HUES64 (cell line): ENCODE data around the gene SLC6A15. TPM values are rescaled to one million over a fixed set of nuclear protein-coding genes. Genes with fewer than 3 reads are reported as not detected.

Experiments
- H3K27ac ChIP-seq: 2 replicates; pipeline ENCODE4 v1.7.0; 2013; ENCODE audit warnings: low read depth, low read length, inconsistent platforms
- H3K27me3 ChIP-seq: 2 replicates; pipeline ENCODE4 v1.6.1; 2013; ENCODE audit warnings: mild to moderate bottlenecking, low read length; ENCODE audit not compliant: insufficient read depth
- H3K36me3 ChIP-seq: 2 replicates; pipeline ENCODE4 v1.6.1; 2013; ENCODE audit warnings: mild to moderate bottlenecking, low read length; ENCODE audit not compliant: insufficient read depth
- H3K4me1 ChIP-seq: 2 replicates; pipeline ENCODE4 v1.6.1; 2013; ENCODE audit warnings: mild to moderate bottlenecking, low read length, moderate library complexity; ENCODE audit not compliant: insufficient read depth
- H3K4me3 ChIP-seq: 2 replicates; pipeline ENCODE4 v1.5.1; 2013; ENCODE audit warnings: mild to moderate bottlenecking, low read length, moderate library complexity
- H3K9ac ChIP-seq: 2 replicates; pipeline ENCODE4 v1.6.1; 2013; ENCODE audit warnings: mild to moderate bottlenecking, low read depth, low read length
- H3K9me3 ChIP-seq: 2 replicates; pipeline ENCODE4 v1.6.1; 2013; ENCODE audit warnings: low read depth, low read length; ENCODE audit not compliant: insufficient read depth
- WGBS: fragments of 150-250, 120-280 bp; methylation state at CpG from one replicate; pipeline ENCODE4 v1.1.7; 2013; ENCODE audit warnings: missing lambda C conversion rate; 5-methylcytosine and 5-hydroxymethylcytosine counted together
- polyA plus RNA-seq, 2 experiments: library from polyadenylated mRNA; stranded (reverse); fragments of 50-300 nt; gene quantifications; one replicate each; pipeline ENCODE4 v1.2.3, GENCODE V29; 2013

The SLC6A15 gene
- polyA plus RNA-seq (2013, experiment 1 of 2): 5.4 TPM
- polyA plus RNA-seq (2013, experiment 2 of 2): 8.9 TPM

GRCh38 chr12:84912198-84913128 lies at the start of gene SLC6A15:
SLC6A15 (minus strand) TSS chr12:84912799; CDS start chr12:84892120, 20,679 bp downstream.
- Histone ChIP-seq H3K9ac (peak within 1 kb of the TSS; percentile 78), H3K27me3 (peaks cover 35% of the 10 kb centered on the region), H3K4me1 (peaks cover 9% of the 10 kb centered on the region; the same call in 1 of the 2 replicates), H3K27ac (no peak within 1 kb of the TSS), H3K36me3 (no peaks in the 10 kb centered on the region), H3K9me3 (no peaks in the 10 kb centered on the region), H3K4me3 (peak within 1 kb of the TSS; percentile 81)
- WGBS: under 1% methylated on average over 67 of the region's 67 CpGs

- no peak overlapping the region for H3K9ac ChIP-seq
- no peak overlapping the region for H3K27ac ChIP-seq
- no peaks in the 10 kb centered on the region for H3K27me3 ChIP-seq
- no peak overlapping the region for H3K4me3 ChIP-seq
- 0 out of 2 replicates have a peak, but pooled peaks cover 6% of the 10 kb centered on the region for H3K4me1 ChIP-seq
- H3K9me3 ChIP-seq: no peaks in the 10 kb centered on the region
- 80% methylated on average over 1 of the region's 1 CpG for WGBS
- no peaks in the 10 kb centered on the region for H3K36me3 ChIP-seq
These were observed 48.3 kb upstream of the SLC6A15 start for GRCh38 chr12:84960918-84961317.

GRCh38 chr12:84955298-84955697 lies 42.7 kb upstream of the SLC6A15 start:
- Histone ChIP-seq H3K9ac (no peak overlapping the region), H3K9me3 (no peaks in the 10 kb centered on the region), H3K27me3 (no peaks in the 10 kb centered on the region), H3K36me3 (no peaks in the 10 kb centered on the region), H3K27ac (no peak overlapping the region), H3K4me3 (no peak overlapping the region), H3K4me1 (no peaks in the 10 kb centered on the region)
- 82% methylated on average over 3 of the region's 4 CpGs for WGBS

- no peaks in the 10 kb centered on the region for H3K27me3 ChIP-seq
- H3K4me1 ChIP-seq: no peaks in the 10 kb centered on the region
- H3K9ac ChIP-seq: no peak overlapping the region
- no peak overlapping the region for H3K27ac ChIP-seq
- no peaks in the 10 kb centered on the region for H3K36me3 ChIP-seq
- H3K4me3 ChIP-seq: no peak overlapping the region
- WGBS: 85% methylated on average over 1 of the region's 1 CpG
- H3K9me3 ChIP-seq: no peaks in the 10 kb centered on the region
These were observed 41.8 kb upstream of the SLC6A15 start for GRCh38 chr12:84954415-84954814.

- H3K9ac ChIP-seq: no peak overlapping the region
- H3K9me3 ChIP-seq: no peaks in the 10 kb centered on the region
- H3K4me1 ChIP-seq: no peaks in the 10 kb centered on the region
- no peak overlapping the region for H3K27ac ChIP-seq
- 97% methylated on average over 3 of the region's 3 CpGs for WGBS
- H3K36me3 ChIP-seq: no peaks in the 10 kb centered on the region
- no peak overlapping the region for H3K4me3 ChIP-seq
- H3K27me3 ChIP-seq: no peaks in the 10 kb centered on the region
These were observed 38.5 kb upstream of the SLC6A15 start for GRCh38 chr12:84950971-84951546.

GRCh38 chr12:84946753-84947152 lies 34.2 kb upstream of the SLC6A15 start:
- no peaks in the 10 kb centered on the region for H3K36me3 ChIP-seq
- no peaks in the 10 kb centered on the region for H3K9me3 ChIP-seq
- no peaks in the 10 kb centered on the region for H3K4me1 ChIP-seq
- H3K4me3 ChIP-seq: no peak overlapping the region
- H3K27me3 ChIP-seq: no peaks in the 10 kb centered on the region
- no peak overlapping the region for H3K9ac ChIP-seq
- H3K27ac ChIP-seq: no peak overlapping the region
- 88% methylated on average over 2 of the region's 2 CpGs for WGBS

GRCh38 chr12:84937415-84937814 lies 24.8 kb upstream of the SLC6A15 start:
- Histone ChIP-seq H3K36me3 (no peaks in the 10 kb centered on the region), H3K4me3 (no peak overlapping the region), H3K27me3 (no peaks in the 10 kb centered on the region), H3K27ac (no peak overlapping the region), H3K4me1 (no peaks in the 10 kb centered on the region), H3K9me3 (no peaks in the 10 kb centered on the region), H3K9ac (no peak overlapping the region)
- 86% methylated on average over 3 of the region's 3 CpGs for WGBS

- no peak overlapping the region for H3K27ac ChIP-seq
- no peaks in the 10 kb centered on the region for H3K4me1 ChIP-seq
- H3K4me3 ChIP-seq: no peak overlapping the region
- H3K9me3 ChIP-seq: no peaks in the 10 kb centered on the region
- 100% methylated on average over 1 of the region's 1 CpG for WGBS
- H3K27me3 ChIP-seq: no peaks in the 10 kb centered on the region; the same call in 1 of the 2 replicates
- no peaks in the 10 kb centered on the region for H3K36me3 ChIP-seq
- no peak overlapping the region for H3K9ac ChIP-seq
These were observed 16.9 kb upstream of the SLC6A15 start for GRCh38 chr12:84929501-84929900.

GRCh38 chr12:84924981-84925380 lies 12.4 kb upstream of the SLC6A15 start:
- Histone ChIP-seq H3K9ac (no peak overlapping the region), H3K36me3 (no peaks in the 10 kb centered on the region), H3K27ac (no peak overlapping the region)

GRCh38 chr12:84922693-84923092 lies 10.1 kb upstream of the SLC6A15 start:
- Histone ChIP-seq H3K9ac (no peak overlapping the region), H3K27ac (no peak overlapping the region), H3K4me3 (no peak overlapping the region), H3K36me3 (no peaks in the 10 kb centered on the region), H3K4me1 (no peaks in the 10 kb centered on the region), H3K27me3 (no peaks in the 10 kb centered on the region), H3K9me3 (no peaks in the 10 kb centered on the region)
- 83% methylated on average over 2 of the region's 2 CpGs for WGBS

More at GRCh38 chr12:84924981-84925380, 12.4 kb upstream of the SLC6A15 start:
- Histone ChIP-seq H3K9me3 (no peaks in the 10 kb centered on the region), H3K4me1 (no peaks in the 10 kb centered on the region), H3K4me3 (no peak overlapping the region), H3K27me3 (no peaks in the 10 kb centered on the region; the same call in 1 of the 2 replicates)
- WGBS: 83% methylated on average over 1 of the region's 2 CpGs

- Histone ChIP-seq H3K9ac (no peak overlapping the region), H3K4me1 (no peaks in the 10 kb centered on the region), H3K9me3 (no peaks in the 10 kb centered on the region), H3K27ac (no peak overlapping the region), H3K36me3 (no peaks in the 10 kb centered on the region), H3K4me3 (no peak overlapping the region), H3K27me3 (no peaks in the 10 kb centered on the region)
- WGBS: 89% methylated on average over 1 of the region's 1 CpG
These were observed 7.7 kb upstream of the SLC6A15 start for GRCh38 chr12:84920331-84920730.
